GM19467 (cell line): Measurements from ENCODE around the gene LRCH4.
A peak's percentile ranks its signal among the peaks of the same experiment; 100 is the strongest.

Experiments used
- ATAC-seq: cut with Tn5 transposase; IDR thresholded peaks from one replicate; pipeline ENCODE4 v1.9.1; 2021; ENCODE audit warnings: mild to moderate bottlenecking, moderate library complexity; ENCODE audit not compliant: unreplicated experiment

LRCH4 gene, protein sequence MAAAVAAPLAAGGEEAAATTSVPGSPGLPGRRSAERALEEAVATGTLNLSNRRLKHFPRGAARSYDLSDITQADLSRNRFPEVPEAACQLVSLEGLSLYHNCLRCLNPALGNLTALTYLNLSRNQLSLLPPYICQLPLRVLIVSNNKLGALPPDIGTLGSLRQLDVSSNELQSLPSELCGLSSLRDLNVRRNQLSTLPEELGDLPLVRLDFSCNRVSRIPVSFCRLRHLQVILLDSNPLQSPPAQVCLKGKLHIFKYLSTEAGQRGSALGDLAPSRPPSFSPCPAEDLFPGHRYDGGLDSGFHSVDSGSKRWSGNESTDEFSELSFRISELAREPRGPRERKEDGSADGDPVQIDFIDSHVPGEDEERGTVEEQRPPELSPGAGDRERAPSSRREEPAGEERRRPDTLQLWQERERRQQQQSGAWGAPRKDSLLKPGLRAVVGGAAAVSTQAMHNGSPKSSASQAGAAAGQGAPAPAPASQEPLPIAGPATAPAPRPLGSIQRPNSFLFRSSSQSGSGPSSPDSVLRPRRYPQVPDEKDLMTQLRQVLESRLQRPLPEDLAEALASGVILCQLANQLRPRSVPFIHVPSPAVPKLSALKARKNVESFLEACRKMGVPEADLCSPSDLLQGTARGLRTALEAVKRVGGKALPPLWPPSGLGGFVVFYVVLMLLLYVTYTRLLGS

DNA sequence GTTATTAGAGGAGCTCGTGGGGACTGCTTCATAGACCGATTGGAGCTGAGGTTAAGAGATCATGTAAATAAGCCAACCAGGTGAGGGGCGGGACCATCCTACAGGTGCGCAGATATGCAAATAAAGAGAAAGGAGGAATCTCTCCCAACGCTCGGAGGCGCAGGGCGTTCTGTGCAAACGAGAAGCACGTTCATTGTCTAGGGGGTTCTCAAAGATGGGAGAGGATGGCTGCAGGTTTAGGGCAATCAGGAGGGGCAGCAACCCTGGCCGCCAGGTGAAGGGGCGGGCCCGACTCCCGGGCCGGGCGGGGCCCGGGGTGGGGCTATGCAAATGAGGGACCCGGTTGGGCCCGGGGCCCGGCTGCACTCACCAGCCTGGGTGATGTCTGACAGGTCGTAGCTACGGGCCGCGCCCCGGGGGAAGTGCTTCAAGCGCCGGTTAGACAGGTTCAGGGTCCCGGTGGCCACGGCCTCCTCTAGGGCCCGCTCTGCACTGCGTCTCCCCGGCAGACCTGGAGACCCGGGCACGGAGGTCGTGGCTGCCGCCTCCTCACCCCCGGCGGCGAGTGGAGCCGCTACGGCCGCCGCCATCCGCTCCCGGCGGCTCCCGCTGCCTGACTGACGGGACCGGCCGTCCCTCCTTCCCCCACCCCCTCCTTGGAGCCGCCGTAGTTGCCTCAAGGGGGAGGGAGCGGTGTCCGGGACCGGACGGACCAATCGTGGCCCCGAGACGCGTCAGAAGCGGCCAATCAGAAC lies at the start of gene LRCH4:
TSS of gene LRCH4 (minus strand) at position 619 of the 755 bp plus-strand sequence. CDS start at position 590, 29 bp downstream.
- peak; percentile 21 for ATAC-seq

DNA sequence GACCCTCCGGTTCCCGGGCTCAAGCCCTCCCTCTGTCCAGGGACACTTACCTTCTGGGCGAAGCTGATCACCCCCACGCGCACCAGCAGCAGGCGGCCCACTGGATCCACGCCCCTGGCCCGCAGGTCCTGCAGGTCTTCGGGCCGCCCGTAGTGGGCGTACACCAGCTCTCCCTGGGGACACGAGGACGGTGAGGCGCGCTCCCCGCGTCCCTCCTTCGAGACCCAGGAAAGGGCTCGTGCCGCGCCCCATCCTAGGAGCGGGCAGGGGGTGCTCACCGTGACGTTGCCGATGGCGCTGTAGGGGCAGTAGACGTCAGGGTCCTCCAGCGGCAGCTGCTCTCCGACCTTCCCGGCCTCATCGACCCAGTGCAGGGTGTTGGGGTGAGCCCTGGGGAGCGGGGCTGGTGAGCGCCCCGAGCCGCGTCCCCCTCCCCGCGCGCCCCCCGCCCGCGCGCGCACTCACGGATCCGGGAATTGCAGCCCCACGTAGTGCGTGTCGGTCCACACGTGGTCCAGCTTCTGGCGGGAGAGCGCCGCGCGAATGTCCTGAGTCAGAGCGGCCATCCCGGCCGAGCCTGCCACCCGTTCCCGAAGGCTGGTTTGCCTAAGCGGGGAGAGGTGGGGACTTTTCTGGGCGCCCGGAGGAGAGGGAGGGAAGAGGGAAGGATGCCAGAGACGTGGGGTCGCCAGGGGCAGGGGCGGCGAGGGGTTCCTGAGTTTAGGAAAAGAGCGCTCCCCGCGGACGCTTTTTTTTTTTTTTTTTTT lies 47.2 kb upstream of the LRCH4 start:
- no peak for ATAC-seq

DNA sequence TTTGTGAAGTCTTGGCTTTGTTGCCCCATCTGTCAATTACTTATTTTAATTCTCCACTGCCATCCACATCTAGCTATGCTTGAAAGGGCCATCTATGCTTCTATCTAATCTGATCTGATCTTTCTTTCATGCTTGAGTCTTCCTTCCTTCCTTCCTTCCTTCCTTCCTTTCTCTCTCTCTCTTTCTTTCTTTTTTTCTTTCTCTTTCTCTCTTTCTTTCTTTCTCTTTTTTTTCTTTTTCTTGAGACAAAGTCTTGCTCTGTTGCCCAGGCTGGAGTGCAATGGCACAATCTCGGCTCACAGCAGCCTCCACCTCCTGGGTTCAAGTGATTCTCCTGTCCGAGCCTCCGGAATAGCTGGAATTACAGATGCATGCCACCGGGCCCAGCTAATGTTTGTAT lies 44.1 kb upstream of the LRCH4 start:
- no peak for ATAC-seq

DNA sequence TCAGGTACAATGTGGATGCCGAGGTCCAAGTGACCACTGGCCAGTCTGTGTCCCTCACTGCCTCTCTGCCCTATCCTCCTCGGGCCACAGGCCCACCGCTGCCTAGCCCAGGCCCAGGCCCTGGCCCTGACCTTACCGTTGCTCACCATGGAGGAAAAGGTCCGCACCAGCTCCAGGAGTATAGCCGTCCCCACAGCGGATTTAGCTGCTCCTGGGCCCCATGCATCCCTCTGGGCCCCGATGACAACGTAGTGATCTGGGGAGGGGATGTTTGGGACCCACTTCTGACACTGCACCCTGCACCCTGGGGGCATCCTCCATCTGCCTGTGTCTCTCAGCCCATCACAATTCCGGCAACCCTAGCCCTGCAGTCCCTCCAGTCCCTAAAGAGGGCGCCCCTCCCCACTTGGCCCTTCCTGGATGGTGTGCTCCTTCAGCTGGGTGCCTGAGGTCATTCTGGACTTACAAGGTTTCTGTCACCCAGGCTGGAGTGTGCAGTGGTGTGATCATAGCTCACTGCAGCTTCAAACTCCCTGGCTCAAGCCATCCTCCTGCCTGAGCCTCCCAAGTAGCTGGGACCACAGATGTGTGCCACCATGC lies 43.3 kb upstream of the LRCH4 start:
- ATAC-seq, result no peak

DNA sequence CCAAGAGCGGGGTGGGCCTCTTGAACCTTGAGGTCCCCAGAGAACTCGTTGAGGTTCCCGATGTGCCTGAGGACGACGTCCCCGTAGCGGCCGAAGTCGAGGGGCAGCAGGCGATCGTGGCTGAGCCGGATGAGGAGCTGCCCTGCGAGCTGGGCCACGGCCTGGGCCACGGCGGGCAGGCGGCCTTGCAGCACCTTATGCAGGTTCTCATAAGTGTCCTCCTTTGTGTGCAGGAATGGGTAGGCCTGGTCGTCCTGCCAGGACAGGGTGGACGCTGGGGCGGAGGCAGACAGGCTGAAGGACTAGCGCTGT lies 41.3 kb upstream of the LRCH4 start:
- no peak for ATAC-seq

DNA sequence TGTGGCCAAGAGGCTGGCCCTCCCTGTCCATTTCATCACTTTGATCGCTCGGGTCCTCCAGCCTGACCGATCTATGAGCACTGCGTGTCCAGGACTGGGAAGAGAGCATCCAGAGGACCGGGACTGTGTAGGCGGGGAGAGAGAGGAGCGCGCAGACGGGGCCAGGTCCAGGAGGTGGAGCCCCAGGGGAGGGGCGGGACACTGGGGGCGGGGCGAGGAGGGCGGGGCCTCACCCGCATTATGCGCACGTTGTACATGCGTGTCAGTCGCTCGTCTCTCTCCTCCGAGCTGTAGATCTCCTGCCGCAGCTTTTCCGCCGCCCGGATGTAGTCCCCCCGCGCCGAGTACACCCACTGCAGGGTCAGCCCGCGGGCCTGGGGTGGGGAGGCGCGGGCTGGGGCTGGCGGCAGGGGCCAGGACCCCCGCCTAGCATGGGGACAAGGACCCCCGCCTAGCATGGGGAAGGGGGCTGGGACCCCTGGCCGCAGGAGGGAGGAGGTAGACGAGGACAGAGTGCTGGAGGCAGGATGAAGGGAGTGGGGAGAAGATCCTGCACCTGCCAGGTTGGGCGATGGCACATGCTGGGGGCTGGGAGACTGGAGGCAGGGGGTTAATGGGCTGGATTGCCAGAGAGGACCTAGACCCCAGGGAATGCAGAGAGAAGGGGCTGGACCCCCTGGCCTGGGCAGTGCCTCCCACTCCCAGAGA lies 40.8 kb upstream of the LRCH4 start:
- peak; percentile 57 for ATAC-seq

DNA sequence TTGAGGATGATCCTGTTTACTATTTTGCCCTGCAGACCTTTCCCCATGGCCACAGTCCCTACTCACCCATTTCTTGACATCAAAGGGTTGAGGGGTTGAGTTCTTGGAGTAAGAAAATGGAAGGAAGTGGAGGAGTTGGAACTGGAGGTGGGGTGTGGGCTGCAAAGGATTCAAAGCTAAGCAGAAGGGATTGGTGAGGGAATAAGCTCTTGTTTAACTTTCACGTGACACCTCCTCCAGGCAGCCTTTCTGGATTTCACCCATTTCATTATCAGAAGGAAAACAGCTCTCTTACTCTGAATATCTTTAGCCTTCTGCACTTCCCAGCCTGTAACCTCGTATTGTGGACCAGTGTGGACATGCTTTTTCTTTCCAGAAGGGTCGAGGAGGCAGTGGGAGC lies 40.1 kb upstream of the LRCH4 start:
- ATAC-seq, result no peak

DNA sequence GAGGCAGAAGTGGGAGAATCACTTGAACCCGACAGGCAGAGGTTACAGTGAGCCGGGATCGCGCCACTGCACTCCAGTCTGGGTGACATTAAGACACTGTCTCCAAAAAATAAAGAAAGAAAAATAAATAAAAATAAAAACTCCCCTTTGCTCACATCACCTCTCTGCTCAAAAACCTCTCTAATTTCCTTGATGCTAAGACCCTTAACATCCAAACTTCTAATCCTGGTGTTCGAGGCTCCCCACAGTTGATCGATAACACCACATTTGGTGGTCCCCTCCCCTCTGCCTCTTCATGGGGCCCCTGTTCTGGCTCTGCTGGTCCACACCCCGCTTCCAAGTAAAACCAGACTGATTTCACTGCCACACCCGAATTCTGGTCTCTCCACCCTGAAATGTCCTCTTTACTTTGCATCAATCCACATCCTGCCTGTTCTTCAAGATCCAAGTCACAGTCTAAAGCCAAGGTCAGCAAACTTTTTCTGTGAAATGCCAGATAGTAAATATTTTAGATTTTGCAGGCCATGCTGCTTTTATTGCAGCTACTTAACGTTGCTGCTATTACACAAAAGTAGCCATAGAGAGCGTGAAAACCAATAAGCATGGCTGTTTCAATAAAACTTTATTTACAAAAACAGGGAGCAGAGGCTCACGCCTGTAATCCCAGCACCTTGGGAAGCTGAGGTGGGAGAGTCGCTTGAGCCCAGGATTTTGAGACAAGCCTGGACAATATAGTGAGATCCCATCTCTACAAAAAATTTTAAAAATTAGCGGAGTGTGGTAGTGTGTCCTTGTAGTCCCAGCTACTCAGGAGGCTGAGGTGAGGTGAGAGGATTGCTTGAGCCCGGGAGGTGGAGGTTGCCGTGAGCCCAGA lies 38.3 kb upstream of the LRCH4 start:
- no peak for ATAC-seq

DNA sequence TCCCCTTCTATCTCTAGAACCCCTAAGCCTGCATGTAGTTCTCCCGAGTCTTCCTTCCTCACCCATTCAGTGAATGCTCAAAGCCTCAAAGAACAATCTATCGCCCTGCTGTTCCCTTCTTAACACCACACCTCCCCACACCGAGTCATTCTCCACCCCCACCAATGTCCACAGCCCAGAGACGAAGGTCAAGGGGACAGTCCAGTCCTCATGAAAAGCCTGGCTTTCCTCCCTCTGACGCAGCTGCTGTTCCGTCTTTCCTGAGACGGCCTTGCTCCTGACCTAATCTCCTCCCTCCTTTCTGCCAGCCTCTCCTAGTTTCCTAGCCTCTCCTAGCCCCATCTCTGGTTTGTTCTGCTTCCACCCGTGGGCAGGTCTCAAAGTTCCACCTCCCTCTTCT lies 35.6 kb upstream of the LRCH4 start:
- no peak for ATAC-seq

DNA sequence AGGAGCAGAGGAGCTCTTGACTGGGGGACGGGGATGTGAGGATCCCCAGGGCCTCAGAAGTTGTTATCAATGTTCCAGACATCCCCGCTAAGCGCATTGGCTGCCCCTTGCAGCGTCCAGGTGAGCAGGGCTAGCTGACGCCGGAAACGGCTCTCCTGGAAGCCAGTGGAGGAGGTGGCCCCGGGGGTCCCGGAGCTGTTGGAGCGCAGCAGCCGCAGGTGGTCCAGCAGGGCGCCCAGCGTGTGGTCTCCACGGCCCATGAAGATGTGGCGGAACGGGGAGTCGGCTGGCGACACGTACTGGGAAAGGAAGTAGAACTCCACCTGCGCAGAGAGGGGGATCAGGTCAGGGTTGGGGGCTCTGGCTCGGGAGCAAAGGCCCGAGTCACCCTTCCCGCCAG lies 34.9 kb upstream of the LRCH4 start:
- ATAC-seq, result no peak

DNA sequence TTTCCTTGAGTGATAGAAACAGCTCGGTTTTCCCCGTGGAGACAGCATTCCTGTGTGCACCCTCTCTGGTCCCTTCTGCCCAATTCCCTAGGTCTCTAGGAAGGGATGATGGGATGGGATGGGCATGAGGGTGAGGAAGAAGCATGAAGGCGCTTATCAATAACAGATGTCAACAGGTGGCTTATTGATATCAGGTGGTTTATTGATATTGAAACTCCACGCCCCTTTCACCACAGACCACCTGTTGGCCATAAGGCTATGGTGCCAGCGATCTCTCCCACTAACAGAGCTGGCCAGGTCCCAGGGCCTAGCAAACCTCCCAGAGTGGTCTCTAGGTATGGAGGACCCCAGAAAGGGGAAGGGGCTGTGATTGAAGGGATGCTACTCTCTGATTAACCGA lies 34.3 kb upstream of the LRCH4 start:
- no peak for ATAC-seq

DNA sequence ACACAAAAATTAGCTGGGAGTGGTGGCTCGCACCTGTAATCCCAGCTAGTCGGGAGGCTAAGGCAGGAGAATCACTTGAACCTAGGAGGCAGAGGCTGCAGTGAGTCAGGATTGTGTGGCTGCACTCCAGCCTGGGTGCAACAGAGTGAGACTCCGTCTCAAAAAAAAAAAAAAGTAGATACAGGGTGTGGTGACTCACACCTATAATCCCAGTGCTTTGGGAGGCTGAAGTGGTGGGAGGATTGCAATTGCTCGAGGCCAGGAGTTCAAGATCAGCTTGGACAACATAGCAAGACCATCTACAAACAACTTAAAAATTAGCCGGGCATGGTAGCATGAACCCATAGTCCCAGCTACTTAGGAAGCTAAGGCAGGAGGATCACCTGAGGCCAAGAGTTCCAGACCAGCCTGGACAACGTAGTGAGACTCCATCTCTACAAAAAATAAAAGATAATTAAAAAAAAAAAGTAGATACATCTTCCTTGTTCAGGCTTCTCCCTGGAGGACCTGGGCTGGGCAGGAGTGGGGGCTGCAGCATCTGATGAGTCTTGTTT lies 28.5 kb upstream of the LRCH4 start:
- ATAC-seq, result no peak

DNA sequence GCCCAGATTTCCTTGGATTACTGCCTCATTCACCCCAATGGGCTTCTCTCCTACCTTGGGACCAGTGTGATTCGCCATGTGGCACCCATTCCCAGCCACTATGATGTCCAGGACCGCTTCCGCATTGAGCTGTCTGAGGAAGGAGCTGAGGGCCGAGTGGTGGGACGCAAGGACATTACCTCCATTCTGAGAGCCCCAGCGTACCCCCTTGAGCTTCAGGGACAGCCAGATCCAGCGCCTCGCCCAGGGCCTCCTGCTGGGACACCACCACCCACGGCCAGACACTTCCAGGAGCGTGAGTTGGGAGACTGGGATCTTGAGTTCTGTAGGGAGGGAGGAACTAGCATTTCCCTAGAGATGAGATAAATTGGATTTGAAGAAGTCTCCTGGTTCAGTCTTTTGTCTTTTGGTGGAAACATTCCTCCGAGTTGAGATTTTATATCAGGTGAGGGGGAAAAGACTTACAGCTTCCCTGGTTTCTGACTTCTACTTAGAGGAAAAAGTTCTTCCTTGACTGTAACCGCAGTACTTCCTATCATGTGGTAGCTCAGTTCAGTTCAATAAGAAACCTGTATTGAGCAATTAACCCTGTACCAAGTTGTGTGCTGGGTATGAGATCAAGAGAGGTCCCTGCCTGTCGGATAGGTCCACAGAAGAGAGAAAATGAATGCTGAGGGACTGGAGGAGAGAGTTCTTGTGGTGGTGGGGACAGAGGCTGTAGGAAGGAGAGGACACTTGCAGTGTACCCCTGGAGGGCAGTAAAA lies 27.7 kb upstream of the LRCH4 start:
- no peak for ATAC-seq

DNA sequence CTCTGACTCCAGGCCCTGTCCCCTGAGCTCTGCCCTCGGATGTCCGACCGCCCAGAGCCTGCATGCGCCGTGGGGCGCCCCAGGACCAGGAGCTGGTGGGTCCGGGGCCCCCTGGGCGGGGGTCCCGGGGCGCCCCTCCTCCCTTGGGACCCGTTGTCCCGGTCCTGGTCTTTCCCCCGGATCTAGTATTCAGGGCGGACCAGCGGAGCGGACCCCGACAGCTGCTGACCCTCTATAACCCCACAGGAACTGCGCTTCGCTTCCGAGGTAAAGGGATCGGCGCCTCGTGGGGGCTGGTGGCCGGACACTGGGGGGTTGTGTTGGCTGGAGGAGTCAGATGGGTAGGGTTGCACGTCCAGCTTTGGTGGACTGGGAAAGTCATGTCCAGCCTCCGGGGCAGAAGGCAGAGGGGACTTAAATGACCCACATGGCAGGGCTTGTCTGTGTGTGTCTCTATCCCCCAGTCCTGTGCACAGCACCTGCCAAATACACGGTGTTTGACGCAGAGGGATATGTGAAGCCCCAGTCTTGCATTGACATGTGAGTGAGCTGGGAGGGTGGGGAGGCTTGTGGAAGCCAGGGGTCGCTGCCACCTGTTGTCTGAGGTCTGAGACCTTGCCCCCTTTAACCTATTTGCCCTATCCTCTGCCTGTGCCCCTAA lies 26.9 kb upstream of the LRCH4 start:
- ATAC-seq, result no peak

DNA sequence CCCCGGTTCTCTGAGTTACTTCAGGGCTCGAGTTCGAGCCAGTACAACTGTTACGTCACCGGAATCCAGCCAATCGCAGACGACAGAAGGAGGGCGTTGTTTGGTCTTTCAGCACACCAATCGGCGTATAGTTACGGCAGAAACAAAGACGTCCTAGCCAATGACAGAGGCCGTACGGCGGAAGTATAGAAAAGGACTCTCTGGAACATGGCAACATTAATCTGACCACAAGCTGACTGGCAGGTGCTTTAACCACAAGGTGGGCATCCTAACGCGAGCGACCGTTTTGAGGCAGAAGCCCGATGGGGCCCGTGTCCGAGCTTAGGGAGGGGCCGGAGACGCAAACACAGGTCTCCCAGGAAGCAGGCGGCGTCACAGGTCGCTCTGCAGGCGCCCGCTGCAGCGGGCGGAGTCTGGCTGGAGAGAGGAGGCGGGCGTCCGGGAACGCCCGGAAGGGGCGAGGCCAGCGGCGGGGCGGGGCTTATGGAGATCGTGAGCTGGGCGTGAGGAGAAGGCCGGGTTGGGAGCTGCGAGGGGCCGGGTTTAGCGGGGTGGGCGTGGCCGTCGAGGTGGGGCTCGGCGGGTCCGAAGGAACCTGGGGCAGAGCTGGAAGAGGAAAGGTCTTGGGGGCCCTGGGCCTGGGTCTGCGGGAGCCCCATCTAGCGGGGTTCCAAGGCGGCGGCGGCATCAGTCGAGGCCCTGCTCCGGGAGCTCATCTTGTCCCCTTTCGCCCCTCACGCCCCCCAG lies 26.2 kb upstream of the LRCH4 start, which contains the start of gene MOSPD3:
TSS of gene MOSPD3 (plus strand) at position 558 of the 747 bp plus-strand sequence. CDS start 252 bp downstream, outside the sequence.
- peak; percentile 82 for ATAC-seq

DNA sequence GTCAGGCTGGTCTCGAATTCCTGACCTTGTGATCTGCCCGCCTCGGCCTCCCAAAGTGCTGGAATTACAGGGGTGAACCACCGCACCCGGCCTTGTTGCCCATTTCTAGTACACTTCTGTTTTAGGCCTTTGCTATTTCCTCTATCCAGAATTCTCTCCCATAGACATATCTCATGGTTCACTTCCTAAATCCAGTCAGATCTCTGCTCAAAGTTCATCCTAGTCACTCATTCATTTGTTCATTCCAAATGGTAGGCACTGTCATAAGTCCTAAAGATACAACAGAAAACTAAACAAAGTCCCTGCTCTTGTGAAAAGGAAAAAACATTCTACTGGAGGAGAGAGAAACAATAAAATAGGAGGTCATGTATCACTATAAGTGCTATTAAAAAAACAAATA lies 24.0 kb upstream of the LRCH4 start:
- no peak for ATAC-seq

DNA sequence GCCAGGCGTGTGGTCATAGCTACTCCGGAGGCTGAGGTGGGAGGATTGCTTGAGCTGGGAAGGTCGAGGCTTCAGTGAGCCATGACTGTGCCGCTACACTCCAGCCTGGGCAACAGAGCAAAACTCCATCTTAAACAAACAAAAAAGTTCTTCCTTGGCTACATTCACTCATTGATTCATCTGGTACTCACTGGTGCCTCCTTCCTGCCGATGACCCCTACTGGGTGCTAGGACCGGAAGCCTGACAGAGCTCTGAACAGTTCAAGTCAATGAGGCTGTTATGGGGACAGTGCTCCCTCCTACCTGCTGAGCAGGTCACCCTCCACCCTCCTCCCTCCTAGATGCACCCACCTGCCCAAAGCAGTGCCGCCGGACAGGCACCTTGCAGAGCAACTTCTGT lies 21.2 kb upstream of the LRCH4 start:
- ATAC-seq, result no peak
